ENCODE results near the gene WNT3. TPM values are rescaled to one million over a fixed set of nuclear protein-coding genes. Genes with fewer than 3 reads are reported as not detected.

WNT3 gene
- total and polyA plus RNA-seq, 10 of the 15 experiments (the other 5 are each of a cell fraction or from before 2014, with no cell fraction given) = 0.01 to 0.03 TPM; not detected in 8

- DNase-seq (ENCODE audit: low read depth, low spot score) (no peak), ATAC-seq (no peak), FAIRE-seq (no peak)
- peaks cover 0 to 2% of the 10 kb centered on the region in 2 experiments; a peak in 2 of 4 replicates for H3K27me3 ChIP-seq (replicated peaks in 1 of 2; ENCODE audit: control insufficient read depth in 2 of 2, insufficient read depth in 2 of 2, low read length in 1 of 2)
- RAD21 ChIA-PET (ENCODE audit: unreplicated experiment) = no interaction called here
- no TSS peak for BruUV-seq (replicated peaks)
- POLR2A ChIA-PET = no interaction called here
- intact Hi-C loops (cut with micrococcal nuclease; ENCODE audit: unreplicated experiment) = no loop called here
- CTCF ChIA-PET = no interaction called here
- no peak overlapping the region for H3K4me2 ChIP-seq (ENCODE audit: control insufficient read depth, insufficient read depth)
- WGBS (ENCODE audit: insufficient coverage, insufficient replicate concordance, low lambda C conversion rate, missing lambda C conversion rate) = 31% methylated on average over 13 of the region's 13 CpGs
- no peaks in the 10 kb centered on the region for H3K9me3 ChIP-seq (replicated peaks; ENCODE audit: control insufficient read depth, insufficient read depth, low read length)
- H3K9ac ChIP-seq (ENCODE audit: control insufficient read depth, insufficient read depth, low read length) = no peak overlapping the region
- H3K27ac ChIP-seq (ENCODE audit: control insufficient read depth, insufficient read depth) = no peak overlapping the region
- no peak overlapping the region for H2AFZ ChIP-seq (ENCODE audit: control insufficient read depth, low read depth, low read length)
- H3K36me3 ChIP-seq (ENCODE audit: control insufficient read depth in 2 of 2, insufficient read depth in 2 of 2, low read length in 1 of 2) = no peaks in the 10 kb centered on the region
- H3K4me3 ChIP-seq = no peak overlapping the region
- in situ Hi-C loops (cut with MboI) = loop anchor here (5.0 kb wide), 1 partner anchor 49 kb away; no protein-coding TSS in a partner anchor
- no peaks in the 10 kb centered on the region for H3K4me1 ChIP-seq (ENCODE audit: control insufficient read depth, insufficient read depth, low read length)
- SMC1A ChIA-PET (ENCODE audit: uncharacterized antibody, unreplicated experiment) = no interaction called here
- no peaks in the 10 kb centered on the region for H3K79me2 ChIP-seq (ENCODE audit: control insufficient read depth, insufficient read depth, low read length)
- no peaks in the 10 kb centered on the region for H4K20me1 ChIP-seq (ENCODE audit: control insufficient read depth, insufficient read depth)
- TF ChIP-seq HDAC2 (IDR thresholded peaks at IDR 0.05) (no peak), TCF3 (IDR thresholded peaks at IDR 0.05; ENCODE audit: borderline replicate concordance, insufficient read depth, low read depth, low read length) (no peak), BACH1 (IDR thresholded peaks at IDR 0.05; ENCODE audit: borderline replicate concordance) (no peak), USF1 (IDR thresholded peaks at IDR 0.05; ENCODE audit: borderline replicate concordance, extremely low read length, insufficient read depth, low read depth, low read length) (no peak), ZBED1 (IDR thresholded peaks at IDR 0.05; ENCODE audit: borderline replicate concordance) (no peak), SREBF2 (IDR thresholded peaks at IDR 0.05; ENCODE audit: low read length) (no peak), TAF1 (IDR thresholded peaks at IDR 0.05; ENCODE audit: borderline replicate concordance, low read depth, low read length) (no peak), TARDBP (IDR thresholded peaks at IDR 0.05; ENCODE audit: borderline replicate concordance) (no peak), EED (IDR thresholded peaks at IDR 0.05; ENCODE audit: low read depth) (no peak), SPI1 (IDR thresholded peaks at IDR 0.05; ENCODE audit: borderline replicate concordance, insufficient read depth, low read depth, low read length) (no peak), CUX1 (IDR thresholded peaks at IDR 0.05; ENCODE audit: insufficient replicate concordance, low read depth, low read length) (no peak), ZNF687 (IDR thresholded peaks at IDR 0.05) (no peak), YBX1 (IDR thresholded peaks at IDR 0.05) (no peak), EP300 (IDR thresholded peaks at IDR 0.05; ENCODE audit: borderline replicate concordance in 1 of 2, control insufficient read depth in 1 of 2, low read depth in 2 of 2, low read length in 2 of 2) (no peak)
These were observed 44.5 kb upstream of the WNT3 start for GRCh38 chr17:46862949-46863348.

Measured in GM12878 (cell line).